ENCODE measurements around the gene DRAXIN. TPM values are rescaled to one million over a fixed set of nuclear protein-coding genes. Genes with fewer than 3 reads are reported as not detected.
A peak's percentile ranks its signal among the peaks of the same experiment; 100 is the strongest.

Gene DRAXIN
- total RNA-seq, 1 donor from 2014 or later: 0.09 TPM

- no peak for ATAC-seq
- Histone ChIP-seq H3K4me3 (no peak overlapping the region), H3K36me3 (no peaks in the 10 kb centered on the region), H3K9me3 (no peaks in the 10 kb centered on the region), H3K27me3 (no peaks in the 10 kb centered on the region), H3K4me1 (no peaks in the 10 kb centered on the region), H3K27ac (no peak overlapping the region)
- DNase-seq: no peak
- intact Hi-C loops (cut with DNase I): no loop called here
- TF ChIP-seq CTCF (IDR thresholded peaks at IDR 0.05): no peak
These were observed 78.5 kb downstream of the DRAXIN start for GRCh38 chr1:11770011-11770410.

GRCh38 chr1:11771481-11772043 is 80.1 kb downstream of the DRAXIN start:
- Histone ChIP-seq H3K27me3 (no peaks in the 10 kb centered on the region), H3K9me3 (no peaks in the 10 kb centered on the region), H3K4me1 (no peaks in the 10 kb centered on the region), H3K36me3 (no peaks in the 10 kb centered on the region), H3K27ac (no peak overlapping the region), H3K4me3 (no peak overlapping the region)
- no peak for TF ChIP-seq CTCF (IDR thresholded peaks at IDR 0.05)
- intact Hi-C loops (cut with DNase I): no loop called here
- no peak for DNase-seq
- ATAC-seq: no peak

- peak; percentile 27 for ATAC-seq
- TF ChIP-seq CTCF (IDR thresholded peaks at IDR 0.05): no peak
- DNase-seq: no peak
These were observed 80.9 kb downstream of the DRAXIN start for GRCh38 chr1:11772458-11772857.

GRCh38 chr1:11774753-11775152 is 83.2 kb downstream of the DRAXIN start:
- Histone ChIP-seq H3K27ac (no peak overlapping the region), H3K4me1 (no peaks in the 10 kb centered on the region), H3K9me3 (no peaks in the 10 kb centered on the region), H3K27me3 (no peaks in the 10 kb centered on the region), H3K36me3 (no peaks in the 10 kb centered on the region), H3K4me3 (no peak overlapping the region)
- intact Hi-C loops (cut with DNase I): no loop called here
- ATAC-seq (no peak), DNase-seq (no peak)
- no peak for TF ChIP-seq CTCF (IDR thresholded peaks at IDR 0.05)

More at GRCh38 chr1:11772458-11772857, 80.9 kb downstream of the DRAXIN start:
- intact Hi-C loops (cut with DNase I): no loop called here
- no peak overlapping the region for H3K27ac ChIP-seq
- no peak overlapping the region for H3K4me3 ChIP-seq
- H3K9me3 ChIP-seq: no peaks in the 10 kb centered on the region
- H3K27me3 ChIP-seq: no peaks in the 10 kb centered on the region
- H3K36me3 ChIP-seq: no peaks in the 10 kb centered on the region
- no peaks in the 10 kb centered on the region for H3K4me1 ChIP-seq

Other genes with a start within 250 kb of the DRAXIN start
- not detected for gene DISP3, start 212.6 kb upstream of the DRAXIN start, total RNA-seq
- gene FBXO2, start 37.3 kb upstream of the DRAXIN start, total RNA-seq: 11.2 TPM
- gene FBXO44, start 36.8 kb upstream of the DRAXIN start, total RNA-seq: 19.8 TPM
- gene FBXO6, start 27.5 kb upstream of the DRAXIN start, total RNA-seq: 16.7 TPM
- 23.5 TPM for gene MAD2L2, start 10.6 kb upstream of the DRAXIN start, total RNA-seq
- gene AGTRAP, start 44.4 kb downstream of the DRAXIN start, total RNA-seq: 57.0 TPM
- 4.7 TPM for gene C1orf167, start 70.5 kb downstream of the DRAXIN start, total RNA-seq
- gene MTHFR, start 114.3 kb downstream of the DRAXIN start, total RNA-seq: 45.4 TPM
- gene CLCN6, start 114.5 kb downstream of the DRAXIN start, total RNA-seq: 33.7 TPM
- gene NPPA, start 156.1 kb downstream of the DRAXIN start, total RNA-seq: 8.4 TPM
- 0.81 TPM for gene NPPB, start 167.2 kb downstream of the DRAXIN start, total RNA-seq
- 43.7 TPM for gene KIAA2013, start 234.7 kb downstream of the DRAXIN start, total RNA-seq
- gene PLOD1, start 243.0 kb downstream of the DRAXIN start, total RNA-seq: 76.8 TPM